GM18519 (cell line): ENCODE results near the gene STAT4.

Experiments used
- ATAC-seq: cut with Tn5 transposase; IDR thresholded peaks from one replicate; pipeline ENCODE4 v1.9.1; 2021; ENCODE audit warnings: mild to moderate bottlenecking, moderate library complexity; ENCODE audit not compliant: unreplicated experiment, low FRiP score

STAT4 gene

GRCh38 chr2:191149391-191149790, 1.4 kb downstream of the STAT4 start:
- no peak for ATAC-seq

- ATAC-seq, result no peak
Observed at GRCh38 chr2:191148791-191149190, 2.0 kb downstream of the STAT4 start.

- ATAC-seq, result no peak
Observed at GRCh38 chr2:191148281-191148680, 2.5 kb downstream of the STAT4 start.

DNA sequence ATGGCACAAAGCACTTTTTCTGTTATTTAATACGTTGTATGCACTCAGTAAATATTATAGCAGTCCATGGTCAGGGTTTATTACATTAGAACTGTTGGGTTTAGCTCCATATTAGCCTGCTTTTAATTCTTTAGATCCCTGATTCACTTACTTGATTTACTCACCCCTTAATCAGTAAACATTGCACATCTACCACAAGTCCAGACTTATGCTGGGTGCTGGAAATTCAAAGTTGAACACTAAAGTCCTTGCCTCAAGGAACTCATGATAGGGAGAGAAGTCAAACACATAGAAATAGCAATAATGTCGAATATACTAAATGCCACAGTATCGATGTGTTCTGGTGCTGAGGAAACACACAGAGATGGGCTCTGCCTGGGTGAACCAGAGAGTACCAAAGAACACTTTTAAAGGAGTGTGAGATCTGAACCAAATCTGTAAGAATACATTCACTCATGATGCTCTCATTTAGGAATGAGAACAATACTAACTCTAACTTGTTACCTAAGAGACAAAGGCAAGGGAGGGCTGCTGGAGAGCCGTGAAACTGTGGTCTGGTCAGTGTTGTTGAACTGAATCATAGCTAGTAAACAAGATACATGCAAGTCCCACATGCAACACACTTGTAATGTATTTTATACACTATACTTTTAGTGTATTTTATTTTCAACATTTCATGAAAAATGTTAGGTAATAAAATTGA, 4.9 kb downstream of the STAT4 start:
- no peak for ATAC-seq

GRCh38 chr2:191144217-191144616, 6.6 kb downstream of the STAT4 start:
- ATAC-seq, result no peak

DNA sequence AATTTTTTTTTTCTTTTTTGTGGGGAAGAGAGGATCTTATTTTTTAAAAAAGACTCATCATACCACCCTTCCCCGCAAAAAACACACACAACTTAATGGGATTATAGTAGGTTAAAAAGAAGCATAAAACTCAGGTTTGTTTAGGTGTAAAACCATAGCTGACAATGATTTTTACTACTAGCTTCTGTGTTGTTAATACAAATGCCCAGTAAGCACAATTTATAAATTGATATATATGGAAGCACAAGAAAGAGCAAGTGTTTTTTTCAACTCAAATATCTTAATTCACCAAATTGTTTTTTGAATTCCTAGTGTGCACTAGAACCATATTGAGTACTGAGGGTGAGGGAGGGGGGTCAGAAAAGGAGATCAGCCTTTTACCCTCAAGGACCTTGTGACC, 7.0 kb downstream of the STAT4 start:
- no peak for ATAC-seq

DNA sequence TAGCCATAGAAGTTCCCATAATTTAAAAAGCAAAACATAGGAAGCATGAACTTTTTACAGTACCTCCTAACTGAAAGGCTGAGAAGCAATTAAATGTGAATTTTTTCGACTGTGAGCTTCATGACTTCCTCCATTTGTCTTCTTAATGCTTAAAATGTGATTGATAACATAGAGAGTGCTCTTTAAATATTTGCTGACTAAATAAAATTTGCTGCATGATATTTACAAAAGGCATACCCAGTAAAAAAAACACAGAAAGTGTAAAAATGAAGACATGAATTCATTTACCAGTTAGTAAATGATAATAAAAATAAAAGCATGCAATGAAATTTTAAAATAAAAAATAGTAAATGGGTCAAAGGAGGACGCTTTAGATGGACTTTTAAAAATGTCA, 21.9 kb downstream of the STAT4 start:
- ATAC-seq, result no peak

DNA sequence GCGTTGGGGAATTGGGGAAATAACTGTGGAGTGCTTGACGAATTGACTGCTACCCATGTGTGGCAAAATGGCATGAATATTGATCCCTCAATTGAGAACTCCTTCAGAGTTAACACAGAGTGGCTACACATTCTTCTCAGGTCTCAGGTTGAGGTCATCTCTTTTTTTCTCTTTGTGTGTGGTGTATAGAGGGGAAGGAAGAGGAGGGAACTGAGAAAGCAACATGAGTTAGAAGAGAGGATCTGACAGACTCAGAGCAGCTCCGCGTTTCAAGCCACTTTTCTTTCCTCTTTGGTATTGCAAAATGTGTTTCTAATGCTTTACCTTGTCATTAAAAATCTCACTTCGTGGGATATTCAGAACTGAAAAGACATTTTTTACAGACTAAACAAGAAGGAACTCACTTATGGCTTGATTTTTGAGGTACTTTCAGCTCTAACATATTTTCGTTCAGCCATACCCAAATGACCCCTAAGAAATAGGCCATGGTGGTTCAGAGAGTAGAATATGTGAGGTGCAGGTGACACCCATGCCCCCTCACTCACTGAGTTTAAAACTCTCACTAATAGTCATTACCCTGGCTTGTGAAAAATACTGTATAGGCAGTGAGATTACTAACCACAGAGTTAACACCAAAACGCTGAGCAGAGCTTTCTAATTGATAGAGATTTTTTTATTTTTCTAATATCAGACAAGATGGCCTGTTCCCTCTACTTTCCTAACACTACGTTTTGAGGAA, 22.5 kb downstream of the STAT4 start:
- peak; percentile 82 for ATAC-seq

GRCh38 chr2:191127235-191127634, 23.6 kb downstream of the STAT4 start:
- no peak for ATAC-seq

GRCh38 chr2:191126386-191127085, 24.3 kb downstream of the STAT4 start:
- ATAC-seq, result no peak

DNA sequence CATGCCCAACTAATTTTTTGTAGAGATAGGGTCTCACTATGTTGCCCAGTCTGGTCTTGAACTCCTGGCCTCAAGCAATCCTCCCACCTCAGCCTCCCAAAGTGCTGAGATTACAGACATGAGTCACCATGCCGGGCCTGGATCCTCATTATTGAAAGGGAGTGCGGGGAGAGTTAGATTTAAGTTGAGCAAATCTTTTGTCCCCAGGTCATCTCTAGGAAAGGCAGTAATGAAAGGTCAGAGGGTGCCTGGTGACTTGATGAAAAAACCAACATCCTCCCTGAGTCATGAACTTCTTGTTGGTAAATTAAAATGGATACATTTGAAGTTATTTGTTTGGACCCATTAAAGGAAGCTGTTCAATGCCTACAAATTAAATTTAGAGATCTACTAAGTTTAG, 25.1 kb downstream of the STAT4 start:
- ATAC-seq, result no peak

- peak; percentile 88 for ATAC-seq
Observed at GRCh38 chr2:191122638-191123294, 28.0 kb downstream of the STAT4 start.

GRCh38 chr2:191117341-191117740, 33.5 kb downstream of the STAT4 start:
- no peak for ATAC-seq

GRCh38 chr2:191115804-191116203, 35.0 kb downstream of the STAT4 start:
- ATAC-seq, result peak; percentile 34

- peak; percentile 53 for ATAC-seq
Observed at GRCh38 chr2:191115391-191115790, 35.4 kb downstream of the STAT4 start.

DNA sequence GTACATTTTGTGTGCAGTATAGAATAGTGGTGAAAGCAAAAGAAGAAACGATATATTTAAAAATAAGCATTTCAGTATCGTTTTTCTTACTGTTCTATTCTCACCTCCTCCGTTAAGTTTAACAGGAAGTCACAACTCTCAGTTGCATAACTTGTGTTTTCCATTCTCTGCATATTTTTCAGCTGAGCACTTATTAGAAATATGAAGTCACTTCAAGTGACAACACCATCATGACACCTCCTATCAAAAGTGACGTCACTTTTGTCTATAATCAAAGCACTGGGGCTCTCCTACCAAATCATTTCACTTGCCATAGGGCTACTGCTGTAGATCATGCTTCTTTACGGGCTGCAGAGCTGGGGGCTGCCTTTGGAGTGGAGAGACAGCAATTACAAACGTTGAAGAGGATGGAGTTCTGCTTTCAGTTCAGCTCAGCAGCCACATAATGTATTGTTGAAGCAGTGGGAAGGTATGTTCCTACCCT, 36.3 kb downstream of the STAT4 start:
- peak; percentile 68 for ATAC-seq

- no peak for ATAC-seq
Observed at GRCh38 chr2:191113761-191114160, 37.0 kb downstream of the STAT4 start.

DNA sequence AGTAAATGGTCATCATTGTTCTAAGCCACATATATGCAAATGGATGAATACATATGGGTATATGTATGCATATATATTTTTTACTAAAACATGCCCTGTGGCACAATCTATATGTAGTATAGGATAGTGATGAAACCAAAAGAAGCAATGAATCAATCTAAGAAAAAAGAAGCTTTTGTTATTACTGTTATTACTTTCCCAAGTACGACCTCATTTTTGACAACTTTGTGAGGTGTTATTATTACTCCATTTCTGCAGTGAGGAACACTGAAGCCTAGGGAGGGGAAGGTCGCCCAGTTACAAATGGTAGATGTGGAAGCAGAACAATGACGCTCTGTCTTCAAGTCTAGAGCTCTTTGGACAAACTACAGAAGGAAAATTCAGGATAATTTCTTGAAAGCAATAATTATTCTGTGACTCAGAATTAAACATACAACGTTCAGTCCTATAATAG, 38.3 kb downstream of the STAT4 start:
- no peak for ATAC-seq

DNA sequence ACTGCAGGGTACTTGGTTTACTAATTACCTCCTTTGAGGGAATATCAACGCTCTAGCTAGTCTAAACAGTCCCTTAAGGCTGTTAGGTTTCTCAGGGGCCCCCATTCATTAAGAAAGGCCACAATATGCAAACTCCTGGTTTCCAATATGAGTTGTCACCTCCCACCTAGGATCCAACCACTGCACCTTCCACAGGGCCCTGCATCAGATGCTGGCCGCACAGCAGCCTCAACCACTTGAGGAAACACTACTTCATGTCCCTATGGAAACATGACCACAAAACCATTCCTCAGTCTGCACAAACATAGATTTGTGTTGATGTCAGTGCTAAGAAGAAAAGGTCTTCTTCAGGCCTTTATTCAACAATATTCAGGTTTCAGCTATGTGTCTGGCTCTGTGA, 40.9 kb downstream of the STAT4 start:
- ATAC-seq, result no peak

GRCh38 chr2:191108331-191108730, 42.5 kb downstream of the STAT4 start:
- ATAC-seq, result no peak

GRCh38 chr2:191105082-191105481, 45.7 kb downstream of the STAT4 start:
- ATAC-seq, result no peak
